H9 (cell line): Measurements from ENCODE around the gene DAAM1. TPM values are rescaled to one million over a fixed set of nuclear protein-coding genes. Genes with fewer than 3 reads are reported as not detected.

Experiments
- DNase-seq: peaks from one replicate; pipeline ENCODE4 v3.0.0-alpha.2; 2017
- H2AFZ ChIP-seq: one replicate; pipeline ENCODE4 v1.6.1; 2013; ENCODE audit warnings: mild to moderate bottlenecking, low read length, control low read depth, moderate library complexity
- H2AK5ac ChIP-seq: 2 replicates; pipeline ENCODE4 v1.6.1; 2013; ENCODE audit warnings: low read length, control low read depth, mixed read lengths; ENCODE audit not compliant: insufficient read length
- H2BK120ac ChIP-seq: one replicate; pipeline ENCODE4 v1.6.1; 2013; ENCODE audit warnings: low read depth, mild to moderate bottlenecking, low read length, control low read depth, inconsistent platforms; ENCODE audit not compliant: poor library complexity, severe bottlenecking
- H2BK12ac ChIP-seq: 2 replicates; pipeline ENCODE4 v1.6.1; 2013; ENCODE audit warnings: low read length, control low read depth, mixed read lengths, low read depth; ENCODE audit not compliant: insufficient read length
- H2BK15ac ChIP-seq: 2 replicates; pipeline ENCODE4 v1.6.1; 2013; ENCODE audit warnings: low read depth, low read length, control low read depth
- H2BK20ac ChIP-seq: one replicate; pipeline ENCODE4 v1.6.1; 2013; ENCODE audit warnings: low read depth, mild to moderate bottlenecking, low read length, control low read depth, inconsistent platforms; ENCODE audit not compliant: poor library complexity, severe bottlenecking
- H2BK5ac ChIP-seq: 2 replicates; pipeline ENCODE4 v1.6.1; 2013; ENCODE audit warnings: low read length, control low read depth, mixed read lengths; ENCODE audit not compliant: insufficient read length
- H3K14ac ChIP-seq: 2 replicates; pipeline ENCODE4 v1.6.1; 2013; ENCODE audit warnings: low read length, control low read depth; ENCODE audit not compliant: insufficient read depth
- H3K18ac ChIP-seq: 2 replicates; pipeline ENCODE4 v1.6.1; 2013; ENCODE audit warnings: low read depth, mild to moderate bottlenecking, mixed read lengths, low read length, control low read depth; ENCODE audit not compliant: insufficient read length
- H3K23ac ChIP-seq: 2 replicates; pipeline ENCODE4 v1.6.1; 2013; ENCODE audit warnings: low read length, control low read depth, mixed read lengths, low read depth; ENCODE audit not compliant: insufficient read length
- H3K23me2 ChIP-seq: 2 replicates; pipeline ENCODE4 v1.6.1; 2013; ENCODE audit warnings: low read depth, mild to moderate bottlenecking, mixed read lengths, low read length, control low read depth; ENCODE audit not compliant: insufficient read length, poor library complexity, severe bottlenecking
- H3K27ac ChIP-seq: 2 replicates; pipeline ENCODE4 v1.5.1; 2013; ENCODE audit warnings: low read length, control low read depth, mixed read lengths, low read depth; ENCODE audit not compliant: insufficient read length
- H3K27me3 ChIP-seq: 2 replicates; pipeline ENCODE4 v1.6.1; 2013; ENCODE audit warnings: low read length, control low read depth, inconsistent platforms; ENCODE audit not compliant: insufficient read depth
- H3K4ac ChIP-seq: 2 replicates; pipeline ENCODE4 v1.6.1; 2013; ENCODE audit warnings: low read depth, mild to moderate bottlenecking, control low read depth, inconsistent platforms, low read length, moderate library complexity
- H3K4me1 ChIP-seq: 2 replicates; pipeline ENCODE4 v1.6.1; 2013; ENCODE audit warnings: low read length, control low read depth, inconsistent platforms; ENCODE audit not compliant: insufficient read depth
- H3K4me2 ChIP-seq: 2 replicates; pipeline ENCODE4 v1.6.1; 2013; ENCODE audit warnings: low read length, control low read depth, mixed read lengths; ENCODE audit not compliant: insufficient read length, insufficient read depth
- H3K56ac ChIP-seq: 2 replicates; pipeline ENCODE4 v1.6.1; 2013; ENCODE audit warnings: low read depth, mild to moderate bottlenecking, mixed read lengths, low read length, control low read depth; ENCODE audit not compliant: insufficient read length
- H3K79me1 ChIP-seq: 2 replicates; pipeline ENCODE4 v1.6.1; 2013; ENCODE audit warnings: low read depth, mild to moderate bottlenecking, moderate library complexity, low read length, control low read depth, inconsistent platforms; ENCODE audit not compliant: insufficient read depth, poor library complexity, severe bottlenecking
- H3K79me2 ChIP-seq: 2 replicates; pipeline ENCODE4 v1.6.1; 2013; ENCODE audit warnings: low read length, control low read depth, inconsistent platforms; ENCODE audit not compliant: insufficient read depth
- H3K9ac ChIP-seq: 2 replicates; pipeline ENCODE4 v1.6.1; 2013; ENCODE audit warnings: low read length, control low read depth, mixed read lengths; ENCODE audit not compliant: insufficient read length; ENCODE audit errors: extremely low read depth
- H3K9me3 ChIP-seq: one replicate; pipeline ENCODE4 v1.6.1; 2013; ENCODE audit warnings: low read depth, low read length, inconsistent platforms; ENCODE audit not compliant: control insufficient read depth
- H3T11ph ChIP-seq: one replicate; pipeline ENCODE4 v1.6.1; 2013; ENCODE audit warnings: mild to moderate bottlenecking, low read length, control low read depth, inconsistent platforms
- H4K20me1 ChIP-seq: one replicate; pipeline ENCODE4 v1.6.1; 2013; ENCODE audit not compliant: control insufficient read depth, insufficient read length, insufficient read depth
- H4K5ac ChIP-seq: 2 replicates; pipeline ENCODE4 v1.6.1; 2013; ENCODE audit warnings: low read depth, mild to moderate bottlenecking, mixed read lengths, low read length, control low read depth; ENCODE audit not compliant: insufficient read length
- H4K8ac ChIP-seq: replicated peaks from 2 replicates; pipeline ENCODE4 v1.6.1; 2013; ENCODE audit warnings: low read length, control low read depth, mixed read lengths, low read depth; ENCODE audit not compliant: insufficient read length
- H4K91ac ChIP-seq: 2 replicates; pipeline ENCODE4 v1.6.1; 2013; ENCODE audit warnings: low read depth, mild to moderate bottlenecking, moderate library complexity, mixed read lengths, low read length, control low read depth; ENCODE audit not compliant: insufficient read length
- H3K27ac Mint-ChIP-seq, 3 experiments: 2 replicates in 2 of 3; 3 replicates in 1 of 3; pipeline ENCODE4 v1.8.0; 2020 to 2021; ENCODE audit warnings: mixed read lengths in 3 of 3, mild to moderate bottlenecking in 1 of 3, moderate library complexity in 1 of 3
- H3K27me3 Mint-ChIP-seq: 2 replicates; pipeline ENCODE4 v1.8.0; 2021; ENCODE audit warnings: low read depth, mild to moderate bottlenecking, moderate library complexity, mixed read lengths
- H3K36me3 Mint-ChIP-seq, 3 experiments: 2 replicates in 2 of 3; 3 replicates in 1 of 3; pipeline ENCODE4 v1.8.0; 2020 to 2021; ENCODE audit warnings: low read depth in 3 of 3, mixed read lengths in 3 of 3; ENCODE audit not compliant: insufficient read depth in 1 of 3
- H3K4me1 Mint-ChIP-seq, 2 experiments: 2 replicates each; pipeline ENCODE4 v1.8.0; 2020; ENCODE audit warnings: mixed read lengths in 2 of 2
- H3K4me3 Mint-ChIP-seq, 2 experiments: 2 replicates in 1 of 2; 3 replicates in 1 of 2; pipeline ENCODE4 v1.8.0; 2020 to 2021; ENCODE audit warnings: mild to moderate bottlenecking in 2 of 2, mixed read lengths in 2 of 2, moderate library complexity in 1 of 2
- H3K9me3 Mint-ChIP-seq, 2 experiments: 2 replicates in 1 of 2; 3 replicates in 1 of 2; pipeline ENCODE4 v1.8.0; 2020; ENCODE audit warnings: mild to moderate bottlenecking in 2 of 2, mixed read lengths in 2 of 2, moderate library complexity in 1 of 2
- WGBS: extraction: QIAGEN DNeasy Blood & Tissue Kit; methylation state at CpG from one replicate; pipeline ENCODE4 v1.1.7; 2013; ENCODE audit warnings: missing lambda C conversion rate, low lambda C conversion rate, mixed read lengths; ENCODE audit not compliant: insufficient read length; ENCODE audit errors: extremely low coverage; 5-methylcytosine and 5-hydroxymethylcytosine counted together
- total RNA-seq: library from RNA; stranded (reverse); gene quantifications from 2 replicates; pipeline ENCODE4 v1.2.1, GENCODE V29; 2021
- TF ChIP-seq, protein P1 (sequence below): fragments of 200-600 bp; sonication (generic); conservative IDR thresholded peaks from 3 replicates; pipeline ENCODE4 v1.8.0; 2021; ENCODE audit warnings: antibody characterized with exemption, mild to moderate bottlenecking

The DAAM1 gene
- total RNA-seq, 1 experiment from 2014 or later: 19.5 TPM

DNA sequence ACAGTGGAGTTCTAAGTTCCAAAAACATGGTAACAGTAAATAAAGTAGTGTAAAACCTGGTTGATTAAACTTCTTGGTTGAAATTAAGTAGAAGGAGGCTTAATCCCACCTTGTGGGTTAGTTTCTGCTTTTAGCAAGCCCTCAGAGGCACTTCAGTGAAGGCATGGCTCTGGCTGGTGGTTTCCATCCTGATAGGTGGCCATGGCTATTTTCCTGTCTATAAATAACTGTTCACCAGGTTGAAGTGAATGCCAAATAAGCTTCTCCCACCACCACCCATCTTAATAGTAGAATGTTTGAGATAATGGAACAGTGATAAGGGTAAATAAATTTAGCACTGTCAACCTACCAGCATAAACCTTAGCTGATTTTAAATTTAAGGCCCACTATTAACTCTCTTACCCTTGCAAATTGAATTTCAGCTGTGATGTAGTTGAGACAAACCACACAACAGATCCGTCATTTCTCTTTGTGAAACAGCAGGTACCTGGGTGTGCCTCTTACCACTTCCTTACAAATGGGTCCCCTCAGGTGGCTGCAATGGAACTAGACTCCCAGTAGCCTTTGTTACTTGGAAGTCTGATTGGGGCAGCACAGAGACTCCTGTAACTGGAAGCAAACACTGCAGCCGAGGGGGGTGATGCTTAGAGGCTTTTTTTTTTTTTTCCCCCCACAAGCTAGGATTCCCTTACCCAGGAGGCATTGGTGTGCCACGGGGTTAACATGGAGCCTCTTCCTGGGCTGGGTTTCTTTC is 41.4 kb downstream of the DAAM1 start:
- Histone ChIP-seq H2BK12ac (no peak overlapping the region), H3K79me1 (peaks cover 5% of the 10 kb centered on the region), H3K4me1 (no peaks in the 10 kb centered on the region), H3K14ac (no peak overlapping the region), H3K9ac (no peak overlapping the region), H3K9me3 (no peaks in the 10 kb centered on the region), H4K5ac (no peak overlapping the region), H3K27ac (no peak overlapping the region), H3K4me2 (no peak overlapping the region), H3K56ac (no peak overlapping the region), H3K18ac (no peak overlapping the region), H2BK15ac (no peak overlapping the region), H2BK120ac (no peak overlapping the region), H3K23me2 (no peaks in the 10 kb centered on the region), H4K20me1 (no peaks in the 10 kb centered on the region), H2BK5ac (no peak overlapping the region), H3K27me3 (no peaks in the 10 kb centered on the region), H4K8ac (no peak overlapping the region), H4K91ac (no peak overlapping the region), H3K79me2 (no peaks in the 10 kb centered on the region; the same call in 1 of the 2 replicates), H2AFZ (no peak overlapping the region), H2AK5ac (no peak overlapping the region), H3K23ac (no peak overlapping the region), H3T11ph (no peak overlapping the region), H2BK20ac (no peak overlapping the region), H3K4ac (no peak overlapping the region)
- H3K27ac Mint-ChIP-seq: peak overlapping the region in 1 of 3 experiments; percentile 61; a peak in 2 of 7 replicates
- no CpG with 5 or more reads among the region's 3 CpGs for WGBS
- H3K4me1 Mint-ChIP-seq: peaks cover 3 to 4% of the 10 kb centered on the region in 2 experiments; a peak in 3 of 4 replicates
- H3K36me3 Mint-ChIP-seq: peaks cover 0 to 3% (median 0%) of the 10 kb centered on the region in 3 experiments; a peak in 1 of 7 replicates
- no peaks in the 10 kb centered on the region for H3K27me3 Mint-ChIP-seq
- TF ChIP-seq, protein P1, sequence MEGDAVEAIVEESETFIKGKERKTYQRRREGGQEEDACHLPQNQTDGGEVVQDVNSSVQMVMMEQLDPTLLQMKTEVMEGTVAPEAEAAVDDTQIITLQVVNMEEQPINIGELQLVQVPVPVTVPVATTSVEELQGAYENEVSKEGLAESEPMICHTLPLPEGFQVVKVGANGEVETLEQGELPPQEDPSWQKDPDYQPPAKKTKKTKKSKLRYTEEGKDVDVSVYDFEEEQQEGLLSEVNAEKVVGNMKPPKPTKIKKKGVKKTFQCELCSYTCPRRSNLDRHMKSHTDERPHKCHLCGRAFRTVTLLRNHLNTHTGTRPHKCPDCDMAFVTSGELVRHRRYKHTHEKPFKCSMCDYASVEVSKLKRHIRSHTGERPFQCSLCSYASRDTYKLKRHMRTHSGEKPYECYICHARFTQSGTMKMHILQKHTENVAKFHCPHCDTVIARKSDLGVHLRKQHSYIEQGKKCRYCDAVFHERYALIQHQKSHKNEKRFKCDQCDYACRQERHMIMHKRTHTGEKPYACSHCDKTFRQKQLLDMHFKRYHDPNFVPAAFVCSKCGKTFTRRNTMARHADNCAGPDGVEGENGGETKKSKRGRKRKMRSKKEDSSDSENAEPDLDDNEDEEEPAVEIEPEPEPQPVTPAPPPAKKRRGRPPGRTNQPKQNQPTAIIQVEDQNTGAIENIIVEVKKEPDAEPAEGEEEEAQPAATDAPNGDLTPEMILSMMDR: no peak
- no peak overlapping the region for H3K4me3 Mint-ChIP-seq
- H3K9me3 Mint-ChIP-seq: 0 out of 5 replicates have a peak, but pooled peaks cover 0 to 2% of the 10 kb centered on the region in 2 experiments
- no peak for DNase-seq
